CD4-positive, alpha-beta T cell treated with Interleukin-4 for 1 hour (primary cell): ENCODE results near the gene ICE1.
"Not testable (repeated sequence)": the region's sequence is repeated elsewhere in the genome, so short reads cannot be mapped to it uniquely, and the experiment has no call there.

Experiments used
- DNase-seq, 2 donors: peaks; one replicate each; pipeline ENCODE4 v3.0.0-alpha.2; 2020 to 2022

Gene ICE1

DNA sequence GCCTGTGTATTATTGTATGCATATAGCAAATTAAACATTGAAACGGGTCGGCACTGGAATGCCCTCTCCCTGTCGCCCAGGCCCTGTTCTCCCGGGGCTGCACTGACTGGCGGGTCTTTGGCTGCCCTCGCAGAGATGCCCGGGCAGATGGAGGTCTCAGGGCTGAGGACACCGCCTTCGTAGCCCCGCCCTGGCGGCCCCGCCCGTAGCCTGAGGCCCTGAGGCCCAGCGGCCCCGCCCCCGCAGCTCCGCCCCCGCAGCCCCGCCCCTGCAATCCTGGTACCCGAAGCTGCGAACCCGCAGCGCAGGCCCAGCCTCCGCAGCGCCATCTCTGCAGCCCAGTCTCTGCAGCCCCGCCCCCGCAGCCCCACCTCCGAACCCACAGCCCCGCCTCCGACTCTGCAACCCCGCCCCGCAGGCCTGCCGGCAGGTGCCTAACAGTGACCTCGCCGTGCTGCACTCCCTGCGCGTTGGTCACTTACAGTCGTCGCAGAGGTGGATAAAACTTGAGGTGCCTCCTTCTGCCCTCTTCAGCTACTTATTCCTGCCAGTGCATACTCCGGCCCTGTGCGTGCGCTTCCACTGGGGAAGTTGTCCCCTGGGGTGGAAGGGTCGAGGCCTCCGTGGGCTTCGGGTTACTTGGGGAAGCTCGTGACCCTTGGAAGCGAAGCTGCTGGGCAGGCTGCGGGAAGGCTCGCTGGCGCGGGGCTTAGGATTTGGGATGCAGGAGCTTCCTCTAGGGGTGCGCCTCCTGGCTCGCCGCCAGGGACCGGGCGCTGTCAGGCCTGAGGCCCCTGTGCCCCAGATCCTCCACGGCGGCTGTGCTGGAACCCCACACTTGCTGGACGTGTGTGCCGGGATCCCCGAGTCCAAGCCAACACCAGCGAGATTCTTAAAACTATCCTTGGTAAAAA is 72.3 kb downstream of the ICE1 start:
- DNase-seq, result peak; percentile 89 to 91

DNA sequence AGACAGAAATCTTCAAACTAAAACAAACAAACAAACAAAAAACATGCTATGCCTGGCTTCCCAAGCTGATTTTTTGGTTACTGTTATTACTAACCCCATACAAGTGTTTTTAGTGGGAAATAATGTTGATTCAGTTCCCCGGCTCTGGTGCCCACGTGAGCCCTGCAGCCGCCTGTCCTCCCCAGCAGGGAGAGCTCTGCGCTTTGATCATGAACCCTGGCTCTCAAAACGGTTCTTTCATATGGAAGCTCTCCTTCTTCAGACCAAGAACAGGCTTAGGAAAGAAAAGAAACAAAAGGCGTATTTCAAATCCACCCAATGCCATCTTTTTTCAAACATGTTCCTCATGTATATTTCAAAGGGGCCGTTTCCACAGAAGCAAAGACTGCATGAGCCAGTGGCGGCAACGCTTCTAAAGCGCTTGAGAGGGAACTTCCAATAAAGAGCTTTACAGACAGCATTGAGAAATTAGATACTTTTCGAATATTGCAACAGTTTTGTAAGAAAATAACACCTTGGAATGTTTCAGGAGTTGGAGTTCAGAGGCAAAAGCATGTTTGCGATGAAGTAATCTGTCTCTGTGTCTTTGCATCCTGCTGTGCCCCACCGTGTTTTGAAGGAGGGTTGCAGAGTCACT is 74.8 kb downstream of the ICE1 start:
- DNase-seq, result peak; percentile 17 to 34

DNA sequence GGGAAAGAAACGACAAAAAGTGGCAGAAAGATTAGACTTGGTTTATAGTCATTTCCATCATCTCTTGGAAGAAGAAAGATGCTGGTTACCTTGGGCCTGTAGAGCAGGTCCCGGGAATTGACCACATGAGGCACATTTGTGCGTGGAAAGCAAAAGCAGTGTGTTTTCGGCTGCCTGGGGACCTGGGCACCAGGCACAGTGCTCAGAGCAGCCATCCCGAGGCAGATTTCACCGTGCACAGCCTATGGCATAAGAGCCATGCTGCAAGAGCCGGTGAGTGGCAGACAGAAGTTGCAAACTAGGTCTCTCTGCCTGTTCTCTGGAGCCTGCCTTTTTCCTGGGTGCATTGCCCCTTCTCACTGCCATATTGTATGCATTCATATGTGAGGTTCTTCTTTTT is 77.0 kb downstream of the ICE1 start:
- DNase-seq, result no peak

DNA sequence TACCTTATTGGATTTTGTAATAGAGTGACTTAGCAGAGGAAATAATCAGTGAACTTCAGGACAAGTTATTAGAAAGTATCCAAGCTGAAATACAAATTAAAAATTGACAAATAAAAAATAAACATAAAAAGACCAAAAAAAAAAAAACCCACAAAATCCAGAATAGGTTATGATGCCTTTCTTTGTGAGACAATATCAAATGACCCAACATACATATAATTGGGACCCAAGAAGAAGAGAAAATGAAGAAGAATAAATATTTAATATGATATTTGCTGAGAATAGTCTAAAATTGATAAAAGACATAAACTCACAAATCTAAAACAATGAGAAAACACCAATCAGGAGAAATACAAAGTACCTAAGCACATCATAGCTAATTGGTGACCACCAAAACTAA is 81.8 kb downstream of the ICE1 start:
- DNase-seq, result no peak

- DNase-seq, result no peak
These were observed 83.3 kb downstream of the ICE1 start for GRCh38 chr5:5505815-5506214.

- no peak for DNase-seq
These were observed 85.9 kb downstream of the ICE1 start for GRCh38 chr5:5508391-5508790.

DNA sequence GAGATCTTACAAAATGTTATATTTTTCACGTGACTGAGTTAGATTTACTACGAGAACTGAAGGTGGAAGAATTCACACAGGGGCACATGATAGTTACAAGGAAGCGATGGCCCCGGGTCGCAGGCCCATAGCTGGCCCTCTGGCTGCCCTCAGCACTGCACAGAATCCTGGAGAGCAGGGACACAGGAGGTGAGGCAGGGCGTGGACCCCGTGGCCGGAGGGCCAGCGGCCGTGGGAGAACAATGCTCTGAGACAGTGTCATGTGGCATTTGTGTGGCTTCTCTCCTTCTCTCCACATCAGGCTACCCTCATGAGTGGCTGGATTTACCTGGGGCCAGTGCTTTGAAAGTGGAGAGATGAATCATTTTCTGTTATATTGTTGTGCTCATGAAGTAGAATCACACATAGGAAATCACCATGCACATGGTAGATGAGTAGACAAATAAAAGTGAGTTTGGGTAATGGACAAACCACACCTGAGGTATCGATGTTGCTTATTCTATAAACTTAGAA is 89.5 kb downstream of the ICE1 start:
- DNase-seq, result no peak

GRCh38 chr5:5512543-5512942 is 90.1 kb downstream of the ICE1 start:
- no peak for DNase-seq

DNA sequence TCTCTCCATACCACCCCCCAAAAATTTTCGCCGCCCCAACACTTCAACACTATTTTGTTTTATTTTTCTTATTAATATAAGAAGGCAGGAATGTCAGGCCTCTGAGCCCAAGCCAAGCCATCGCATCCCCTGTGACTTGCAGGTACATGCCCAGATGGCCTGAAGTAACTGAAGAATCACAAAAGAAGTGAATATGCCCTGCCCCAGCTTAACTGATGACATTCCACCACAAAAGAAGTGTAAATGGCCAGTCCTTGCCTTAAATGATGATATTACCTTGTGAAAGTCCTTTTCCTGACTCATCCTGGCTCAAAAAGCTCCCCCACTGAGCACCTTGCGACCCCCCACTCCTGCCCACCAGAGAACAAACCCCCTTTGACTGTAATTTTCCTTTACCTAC is 98.1 kb downstream of the ICE1 start:
- not testable (repeated sequence) for DNase-seq

DNA sequence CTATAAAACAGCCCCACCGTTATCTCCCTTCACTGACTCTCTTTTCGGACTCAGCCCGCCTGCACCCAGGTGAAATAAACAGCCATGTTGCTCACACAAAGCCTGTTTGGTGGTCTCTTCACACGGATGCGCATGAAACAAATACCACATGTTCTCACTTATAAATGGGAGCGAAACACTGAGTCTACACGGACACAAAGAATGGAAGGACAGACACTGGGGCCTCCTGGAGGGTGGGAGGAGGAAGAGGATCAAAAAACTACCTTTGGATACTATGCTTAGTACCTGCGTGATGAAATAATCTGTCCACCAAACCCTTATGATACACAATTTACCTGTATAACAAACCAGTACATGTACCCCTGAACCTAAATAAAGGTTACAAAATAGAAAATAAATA is 98.6 kb downstream of the ICE1 start:
- DNase-seq, result no peak

GRCh38 chr5:5521478-5521877 is 99.0 kb downstream of the ICE1 start:
- DNase-seq, result no peak

DNA sequence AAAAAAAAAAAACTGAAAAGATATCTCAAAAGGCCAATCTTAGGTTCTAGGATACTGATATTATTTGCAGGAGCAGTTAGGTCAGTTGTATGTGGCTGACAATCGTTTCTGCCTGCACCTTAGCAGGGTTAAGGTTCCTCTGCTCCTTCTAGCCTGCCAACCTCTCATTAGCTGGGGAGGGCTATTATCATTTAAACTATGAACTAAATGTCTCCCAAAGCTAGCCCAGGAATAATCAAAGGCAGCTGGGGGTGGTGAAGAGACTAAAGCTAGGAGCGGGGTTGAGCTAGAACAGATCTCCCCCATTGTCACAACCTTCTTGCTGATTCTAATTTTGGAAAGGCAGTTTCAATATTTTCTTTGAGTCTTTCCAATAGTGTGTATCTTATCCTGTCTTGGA is 99.9 kb downstream of the ICE1 start:
- no peak for DNase-seq

GRCh38 chr5:5523066-5523505 is 100.6 kb downstream of the ICE1 start:
- DNase-seq, result peak; percentile 28 to 79

GRCh38 chr5:5524327-5524726 is 101.8 kb downstream of the ICE1 start:
- no peak for DNase-seq

DNA sequence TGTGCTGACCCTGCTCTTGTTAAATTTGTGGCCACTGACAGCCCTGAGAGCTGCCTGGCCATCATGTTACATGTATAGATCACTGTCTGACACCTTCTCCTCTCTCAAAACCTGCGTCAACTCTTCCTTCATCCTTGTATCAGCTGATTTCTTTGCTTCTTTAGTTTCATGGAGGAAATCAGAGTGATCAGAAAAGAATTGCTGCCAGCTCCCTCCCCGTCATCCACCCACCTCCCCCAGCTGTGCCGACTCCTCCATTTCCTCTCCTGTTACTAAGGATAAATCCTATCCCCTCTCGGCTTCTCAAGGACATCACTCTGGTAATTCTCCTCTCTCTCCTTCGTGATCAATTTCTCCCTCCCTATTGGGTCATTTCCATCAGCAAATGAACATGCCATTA is 108.9 kb downstream of the ICE1 start:
- DNase-seq, result no peak

GRCh38 chr5:5532306-5533076 is 110.0 kb downstream of the ICE1 start:
- DNase-seq, result no peak

DNA sequence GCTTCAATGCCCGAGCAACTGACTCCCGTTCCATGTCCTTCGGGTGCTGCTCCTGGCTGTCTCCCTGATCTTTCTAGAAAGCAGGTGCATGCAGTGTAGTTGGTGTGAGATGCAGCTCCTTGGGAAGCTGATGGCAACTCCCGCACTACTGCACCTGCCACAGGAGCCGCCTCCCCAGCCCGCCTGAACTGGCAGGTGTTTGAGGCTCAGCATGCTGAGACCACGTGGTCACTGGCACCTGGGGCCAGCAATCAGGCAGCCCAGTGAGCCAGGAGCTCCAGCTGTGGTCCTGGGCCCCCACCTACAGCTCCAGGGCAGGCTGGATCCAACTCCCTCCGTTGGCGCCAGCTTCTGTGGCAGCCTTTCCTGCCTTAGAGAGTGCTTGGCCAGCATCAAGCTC is 111.5 kb downstream of the ICE1 start:
- DNase-seq, result no peak

GRCh38 chr5:5534333-5534732 is 111.9 kb downstream of the ICE1 start:
- no peak for DNase-seq

DNA sequence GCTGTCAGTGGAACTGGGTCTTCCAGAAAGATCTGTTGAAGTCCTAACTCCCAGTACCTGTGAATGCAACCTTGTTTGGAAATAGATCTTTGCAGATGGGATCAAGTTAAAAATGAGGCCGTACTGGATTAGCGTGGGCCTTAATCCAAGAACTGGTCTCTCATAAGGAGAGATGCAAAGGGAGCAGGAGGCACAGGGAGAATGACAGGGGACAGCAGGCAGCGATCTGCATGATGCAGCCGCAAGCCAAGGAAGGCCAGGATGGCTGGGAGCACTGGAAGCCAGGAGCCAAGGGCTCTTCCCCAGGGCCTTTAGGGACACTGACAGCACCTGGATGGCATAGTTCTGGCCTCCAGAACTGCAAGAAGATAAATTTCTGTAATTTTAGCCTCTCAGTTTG is 114.4 kb downstream of the ICE1 start:
- DNase-seq, result no peak

GRCh38 chr5:5537426-5537825 is 114.9 kb downstream of the ICE1 start:
- DNase-seq, result no peak

- DNase-seq, result no peak
These were observed 117.1 kb downstream of the ICE1 start for GRCh38 chr5:5539590-5539989.
